DOHH2 (cell line): ENCODE measurements around the gene ENO2.

ENCODE experiments used
- H3F3A ChIP-seq: fragments of 200-600 bp; sonication (generic), shearing (Covaris generic); 2 replicates; pipeline ENCODE4 v1.6.0; 2016; ENCODE audit warnings: antibody characterized with exemption, mild to moderate bottlenecking; ENCODE audit not compliant: control insufficient read depth, insufficient read depth
- H3K27ac ChIP-seq: fragments of 200-600 bp; sonication (generic); 2 replicates; pipeline ENCODE4 v1.5.1; 2014; ENCODE audit warnings: low read depth, mild to moderate bottlenecking, low read length, moderate library complexity
- H3K27me3 ChIP-seq: fragments of 200-600 bp; sonication (generic); 2 replicates; pipeline ENCODE4 v1.6.1; 2014; ENCODE audit warnings: mild to moderate bottlenecking, low read length, mixed read lengths; ENCODE audit not compliant: control insufficient read depth
- H3K36me3 ChIP-seq: fragments of 200-600 bp; sonication (generic); 2 replicates; pipeline ENCODE4 v1.6.1; 2014; ENCODE audit warnings: mild to moderate bottlenecking, low read length, moderate library complexity, mixed read lengths; ENCODE audit not compliant: control insufficient read depth
- H3K4me1 ChIP-seq: fragments of 200-600 bp; sonication (generic); 2 replicates; pipeline ENCODE4 v1.6.1; 2014; ENCODE audit warnings: mild to moderate bottlenecking, low read length, mixed read lengths; ENCODE audit not compliant: control insufficient read depth
- H3K4me2 ChIP-seq: fragments of 200-600 bp; sonication (generic); 2 replicates; pipeline ENCODE4 v1.6.0; 2014; ENCODE audit warnings: mild to moderate bottlenecking, low read length, moderate library complexity
- H3K4me3 ChIP-seq: fragments of 200-600 bp; sonication (generic); 2 replicates; pipeline ENCODE4 v1.5.1; 2014; ENCODE audit warnings: mild to moderate bottlenecking, low read length, mixed read lengths
- H3K79me2 ChIP-seq: fragments of 200-600 bp; sonication (generic); 2 replicates; pipeline ENCODE4 v1.6.1; 2014; ENCODE audit warnings: mild to moderate bottlenecking, low read length, mixed read lengths; ENCODE audit not compliant: control insufficient read depth
- H3K9me2 ChIP-seq: fragments of 200-600 bp; sonication (generic); replicated peaks from 2 replicates; pipeline ENCODE4 v1.6.1; 2014; ENCODE audit warnings: mild to moderate bottlenecking, low read length, mixed read lengths; ENCODE audit not compliant: control insufficient read depth
- H3K9me3 ChIP-seq: fragments of 200-600 bp; sonication (generic); 2 replicates; pipeline ENCODE4 v1.6.1; 2014; ENCODE audit warnings: antibody characterized with exemption, low read length, mixed read lengths; ENCODE audit not compliant: control insufficient read depth, insufficient read depth
- H4K20me1 ChIP-seq: fragments of 200-600 bp; sonication (generic); 2 replicates; pipeline ENCODE4 v1.6.0; 2014; ENCODE audit warnings: low read depth, mild to moderate bottlenecking, antibody characterized with exemption, low read length, moderate library complexity; ENCODE audit not compliant: control insufficient read depth, insufficient read depth
- EZH2phosphoT487 ChIP-seq: fragments of 200-600 bp; sonication (generic); IDR thresholded peaks from 2 replicates; pipeline ENCODE4 v1.6.1; 2017; ENCODE audit warnings: borderline replicate concordance, mild to moderate bottlenecking, antibody characterized with exemption, low read length, moderate library complexity, mixed read lengths
- TF ChIP-seq, protein P1 (sequence below): fragments of 200-600 bp; sonication (generic); IDR thresholded peaks from one replicate; pipeline ENCODE4 v1.5.1; 2014; ENCODE audit warnings: antibody characterized with exemption, mild to moderate bottlenecking, low read depth, low read length; ENCODE audit not compliant: poor library complexity, severe bottlenecking

Gene ENO2

DNA sequence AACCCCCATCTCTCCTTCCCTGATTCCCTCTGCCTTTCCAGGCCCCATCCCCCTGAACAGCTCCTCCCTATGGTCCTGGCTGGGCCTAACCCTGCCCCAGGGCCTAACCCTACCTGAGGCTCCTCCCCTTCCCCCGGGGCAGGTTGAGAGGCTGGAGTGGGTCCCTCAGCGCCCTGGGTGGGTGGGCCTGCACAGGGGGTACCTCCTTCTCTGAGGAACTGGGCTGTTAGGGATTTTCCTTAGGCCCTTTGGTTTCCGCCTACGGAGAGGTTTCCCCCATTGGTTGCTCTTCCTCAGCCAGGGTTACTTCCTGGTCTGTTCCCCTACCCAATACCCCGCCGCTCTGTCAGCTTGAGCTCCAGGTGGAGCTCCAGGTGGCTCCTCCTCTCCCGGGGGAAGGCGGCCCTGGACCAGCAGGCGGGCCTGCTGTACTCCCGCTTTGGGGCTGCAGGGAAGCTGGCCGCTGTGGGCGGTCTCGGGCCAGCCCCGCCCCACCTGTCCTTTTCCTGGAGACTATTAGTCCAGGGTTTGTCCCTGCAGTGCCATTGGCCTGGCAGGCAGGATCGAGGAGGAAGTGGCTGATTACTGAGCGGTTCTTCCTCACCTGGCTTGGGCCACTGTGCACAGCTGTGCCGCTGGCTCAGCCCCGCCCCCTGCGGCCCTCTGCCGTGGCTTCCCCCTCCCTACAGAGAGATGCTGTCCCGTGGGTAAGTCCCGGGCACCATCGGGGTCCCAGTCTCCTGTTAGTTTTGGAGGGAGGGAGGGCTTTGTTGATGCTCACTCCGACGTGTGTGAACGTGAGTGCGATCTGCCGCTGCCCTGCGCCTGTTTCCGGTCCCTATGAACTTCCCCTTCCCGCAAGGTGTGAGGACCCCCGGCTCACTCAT is 31.9 kb downstream of the ENO2 start:
- peaks cover 16% of the 10 kb centered on the region for H3K27me3 ChIP-seq
- no peaks in the 10 kb centered on the region for H3K9me2 ChIP-seq
- peak overlapping the region; percentile 100 for H3K4me2 ChIP-seq
- H3K36me3 ChIP-seq, result no peaks in the 10 kb centered on the region
- H3K27ac ChIP-seq, result peak overlapping the region; percentile 80
- no peaks in the 10 kb centered on the region for H4K20me1 ChIP-seq
- H3F3A ChIP-seq, result peaks cover 13% of the 10 kb centered on the region
- H3K79me2 ChIP-seq, result no peaks in the 10 kb centered on the region
- no peaks in the 10 kb centered on the region for H3K9me3 ChIP-seq
- peaks cover 69% of the 10 kb centered on the region for H3K4me1 ChIP-seq
- TF ChIP-seq EZH2phosphoT487, result no peak
- TF ChIP-seq, protein P1, sequence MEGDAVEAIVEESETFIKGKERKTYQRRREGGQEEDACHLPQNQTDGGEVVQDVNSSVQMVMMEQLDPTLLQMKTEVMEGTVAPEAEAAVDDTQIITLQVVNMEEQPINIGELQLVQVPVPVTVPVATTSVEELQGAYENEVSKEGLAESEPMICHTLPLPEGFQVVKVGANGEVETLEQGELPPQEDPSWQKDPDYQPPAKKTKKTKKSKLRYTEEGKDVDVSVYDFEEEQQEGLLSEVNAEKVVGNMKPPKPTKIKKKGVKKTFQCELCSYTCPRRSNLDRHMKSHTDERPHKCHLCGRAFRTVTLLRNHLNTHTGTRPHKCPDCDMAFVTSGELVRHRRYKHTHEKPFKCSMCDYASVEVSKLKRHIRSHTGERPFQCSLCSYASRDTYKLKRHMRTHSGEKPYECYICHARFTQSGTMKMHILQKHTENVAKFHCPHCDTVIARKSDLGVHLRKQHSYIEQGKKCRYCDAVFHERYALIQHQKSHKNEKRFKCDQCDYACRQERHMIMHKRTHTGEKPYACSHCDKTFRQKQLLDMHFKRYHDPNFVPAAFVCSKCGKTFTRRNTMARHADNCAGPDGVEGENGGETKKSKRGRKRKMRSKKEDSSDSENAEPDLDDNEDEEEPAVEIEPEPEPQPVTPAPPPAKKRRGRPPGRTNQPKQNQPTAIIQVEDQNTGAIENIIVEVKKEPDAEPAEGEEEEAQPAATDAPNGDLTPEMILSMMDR, result no peak
- H3K4me3 ChIP-seq, result peak overlapping the region; percentile 95

DNA sequence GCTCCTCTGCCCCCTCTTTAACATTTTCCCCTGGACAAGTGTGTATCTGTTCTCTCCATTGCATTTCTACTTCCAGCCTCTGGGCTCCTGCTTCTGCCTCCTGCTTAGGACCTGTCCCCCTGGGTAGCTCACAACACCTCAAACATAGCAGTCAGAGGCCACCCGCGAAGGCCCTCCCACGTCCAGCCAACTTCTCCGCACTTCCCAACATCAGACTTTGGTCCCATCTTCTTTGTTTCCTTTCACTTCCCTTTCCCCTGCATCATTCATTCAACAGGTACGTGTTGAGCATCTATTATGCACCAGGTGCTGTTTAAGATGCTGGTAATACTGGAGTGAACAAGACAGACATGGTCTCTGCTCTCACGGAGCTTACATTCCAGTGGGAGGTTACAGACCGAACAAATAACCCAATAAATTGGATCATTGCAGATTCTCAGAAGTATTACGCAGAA is 32.6 kb downstream of the ENO2 start:
- Histone ChIP-seq H3K36me3 (no peaks in the 10 kb centered on the region), H3K4me1 (peaks cover 76% of the 10 kb centered on the region), H3K79me2 (no peaks in the 10 kb centered on the region), H3K4me2 (peak overlapping the region; percentile 100), H3K27ac (no peak overlapping the region), H4K20me1 (no peaks in the 10 kb centered on the region), H3K4me3 (peak overlapping the region; percentile 95), H3F3A (peaks cover 13% of the 10 kb centered on the region), H3K9me3 (no peaks in the 10 kb centered on the region), H3K27me3 (peaks cover 23% of the 10 kb centered on the region), H3K9me2 (no peaks in the 10 kb centered on the region)
- no peak for TF ChIP-seq EZH2phosphoT487
- TF ChIP-seq, protein P1, result no peak

DNA sequence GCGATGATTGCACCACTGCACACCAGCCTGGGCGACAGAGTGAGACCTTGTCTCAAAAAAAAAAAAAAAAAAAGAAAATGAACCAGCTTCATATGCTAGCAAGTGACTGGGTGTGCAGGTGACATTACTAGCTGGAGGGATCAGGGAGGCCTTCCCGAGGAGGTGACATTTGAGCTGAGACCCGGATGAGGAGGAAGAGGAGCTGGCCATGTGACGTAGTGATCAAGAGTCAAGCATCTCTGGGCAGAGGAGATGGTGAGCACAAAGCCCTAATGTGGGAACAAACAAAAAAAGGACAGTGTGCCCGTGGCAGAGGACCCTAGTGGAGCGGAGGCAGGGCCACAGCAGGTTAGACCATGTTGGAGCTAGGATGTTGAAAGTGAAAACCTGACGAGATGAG is 33.2 kb downstream of the ENO2 start:
- no peak overlapping the region for H3K4me2 ChIP-seq

More for the DNA sequence above, 33.2 kb downstream of the ENO2 start:
- H3K4me3 ChIP-seq, result no peak overlapping the region
- no peak overlapping the region for H3K27ac ChIP-seq
- H4K20me1 ChIP-seq, result peaks cover 4% of the 10 kb centered on the region; the same call in 1 of the 2 replicates
- peaks cover 13% of the 10 kb centered on the region for H3F3A ChIP-seq
- H3K27me3 ChIP-seq, result peaks cover 30% of the 10 kb centered on the region
- H3K9me3 ChIP-seq, result no peaks in the 10 kb centered on the region
- H3K36me3 ChIP-seq, result no peaks in the 10 kb centered on the region
- no peaks in the 10 kb centered on the region for H3K9me2 ChIP-seq
- H3K4me1 ChIP-seq, result peaks cover 83% of the 10 kb centered on the region
- TF ChIP-seq EZH2phosphoT487, result no peak
- TF ChIP-seq, protein P1, result no peak
- no peaks in the 10 kb centered on the region for H3K79me2 ChIP-seq
